Thyroid gland (tissue), 4 donors: ENCODE measurements around the gene RO60.

Experiments used
- POLR2A ChIP-seq, 2 donors: fragments of 450-650 bp; IDR thresholded peaks; one replicate each; pipeline ENCODE4 v1.6.1; 2017; ENCODE audit warnings: antibody characterized with exemption in 2 of 2, mild to moderate bottlenecking in 2 of 2, moderate library complexity in 1 of 2
- TF ChIP-seq, protein P1 (sequence below), 6 experiments: fragments of 200-600 bp in 3 of 6; fragments of 450-650 bp in 3 of 6; sonication (generic) in 3 of 6; IDR thresholded peaks; one replicate each; pipeline ENCODE4 v1.5.1; 2016 to 2019; ENCODE audit warnings: antibody characterized with exemption in 6 of 6, mild to moderate bottlenecking in 2 of 6, inconsistent platforms in 1 of 6, moderate library complexity in 1 of 6

DNA sequence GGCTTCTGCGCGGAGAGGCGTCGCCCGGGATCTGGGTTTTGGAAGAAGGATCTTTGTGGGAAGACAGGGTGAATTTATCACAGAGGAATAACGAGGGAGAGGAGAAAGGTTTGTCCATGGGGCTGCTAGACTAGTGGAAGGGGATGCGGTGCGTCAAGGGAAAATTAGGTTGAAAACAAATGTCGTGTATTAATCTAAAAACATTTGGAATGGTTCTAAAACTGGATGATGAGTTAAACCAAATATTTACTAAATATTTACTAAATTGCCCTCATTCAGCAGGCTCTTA, 647 bp downstream of the RO60 start:
- TF ChIP-seq POLR2A (IDR thresholded peaks at IDR 0.05), result no peak
- TF ChIP-seq, protein P1, sequence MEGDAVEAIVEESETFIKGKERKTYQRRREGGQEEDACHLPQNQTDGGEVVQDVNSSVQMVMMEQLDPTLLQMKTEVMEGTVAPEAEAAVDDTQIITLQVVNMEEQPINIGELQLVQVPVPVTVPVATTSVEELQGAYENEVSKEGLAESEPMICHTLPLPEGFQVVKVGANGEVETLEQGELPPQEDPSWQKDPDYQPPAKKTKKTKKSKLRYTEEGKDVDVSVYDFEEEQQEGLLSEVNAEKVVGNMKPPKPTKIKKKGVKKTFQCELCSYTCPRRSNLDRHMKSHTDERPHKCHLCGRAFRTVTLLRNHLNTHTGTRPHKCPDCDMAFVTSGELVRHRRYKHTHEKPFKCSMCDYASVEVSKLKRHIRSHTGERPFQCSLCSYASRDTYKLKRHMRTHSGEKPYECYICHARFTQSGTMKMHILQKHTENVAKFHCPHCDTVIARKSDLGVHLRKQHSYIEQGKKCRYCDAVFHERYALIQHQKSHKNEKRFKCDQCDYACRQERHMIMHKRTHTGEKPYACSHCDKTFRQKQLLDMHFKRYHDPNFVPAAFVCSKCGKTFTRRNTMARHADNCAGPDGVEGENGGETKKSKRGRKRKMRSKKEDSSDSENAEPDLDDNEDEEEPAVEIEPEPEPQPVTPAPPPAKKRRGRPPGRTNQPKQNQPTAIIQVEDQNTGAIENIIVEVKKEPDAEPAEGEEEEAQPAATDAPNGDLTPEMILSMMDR (IDR thresholded peaks at IDR 0.05), result no peak
